ENCODE results near the gene CA10. TPM values are rescaled to one million over a fixed set of nuclear protein-coding genes. Genes with fewer than 3 reads are reported as not detected.

The CA10 gene
- total and polyA plus RNA-seq, 7 donors = 0.28 to 2.9 (median 0.49) TPM; not detected in 2

- no peak for TF ChIP-seq POLR2AphosphoS5 (IDR thresholded peaks at IDR 0.05)
- no peak for TF ChIP-seq EP300 (IDR thresholded peaks at IDR 0.05)
- TF ChIP-seq POLR2A (IDR thresholded peaks at IDR 0.05) = no peak
- no peak for TF ChIP-seq CTCF (IDR thresholded peaks at IDR 0.05)
- H3K27me3 ChIP-seq = no peaks in the 10 kb centered on the region
- no peak for DNase-seq
- H3K36me3 ChIP-seq = no peaks in the 10 kb centered on the region
- intact Hi-C loops (cut with DNase I) = no loop called here
- no peaks in the 10 kb centered on the region for H3K4me1 ChIP-seq
- H3K27ac ChIP-seq = no peak overlapping the region
- no peaks in the 10 kb centered on the region for H3K9me3 ChIP-seq
- H3K4me3 ChIP-seq = no peak overlapping the region
- WGBS, 2 donors = 80 to 85% methylated on average over 8 of the region's 8 CpGs
Measured at GRCh38 chr17:51992864-51993416, 165.6 kb downstream of the CA10 start.

- no peaks in the 10 kb centered on the region for H3K4me1 ChIP-seq
- intact Hi-C loops (cut with DNase I) = no loop called here
- H3K4me3 ChIP-seq = no peak overlapping the region
- H3K9me3 ChIP-seq = no peaks in the 10 kb centered on the region
- TF ChIP-seq POLR2AphosphoS5 (IDR thresholded peaks at IDR 0.05) (no peak), POLR2A (IDR thresholded peaks at IDR 0.05) (no peak), EP300 (IDR thresholded peaks at IDR 0.05) (no peak), CTCF (IDR thresholded peaks at IDR 0.05) (no peak)
- 60 to 73% methylated on average over 1 of the region's 1 CpG for WGBS, 2 donors
- no peaks in the 10 kb centered on the region for H3K27me3 ChIP-seq
- H3K27ac ChIP-seq = no peak overlapping the region
- no peaks in the 10 kb centered on the region for H3K36me3 ChIP-seq
- no peak for DNase-seq
Measured at GRCh38 chr17:51971121-51971520, 187.4 kb downstream of the CA10 start.

GRCh38 chr17:51961689-51962088 is 196.8 kb downstream of the CA10 start:
- no peak overlapping the region for H3K27ac ChIP-seq
- no peak for DNase-seq
- H3K27me3 ChIP-seq = no peaks in the 10 kb centered on the region
- H3K9me3 ChIP-seq = peaks cover 0 to 10% (median 3%) of the 10 kb centered on the region in 4 donors
- H3K4me3 ChIP-seq = no peak overlapping the region
- no peaks in the 10 kb centered on the region for H3K4me1 ChIP-seq
- no peak for TF ChIP-seq POLR2A (IDR thresholded peaks at IDR 0.05)
- no peak for TF ChIP-seq EP300 (IDR thresholded peaks at IDR 0.05)
- no peak for TF ChIP-seq POLR2AphosphoS5 (IDR thresholded peaks at IDR 0.05)
- TF ChIP-seq CTCF (IDR thresholded peaks at IDR 0.05) = no peak
- intact Hi-C loops (cut with DNase I) = no loop called here
- WGBS, 2 donors = 94 to 95% methylated on average over 7 of the region's 7 CpGs
- H3K36me3 ChIP-seq = no peaks in the 10 kb centered on the region

- DNase-seq = no peak
- H3K27me3 ChIP-seq = no peaks in the 10 kb centered on the region
- intact Hi-C loops (cut with DNase I) = no loop called here
- no peak overlapping the region for H3K27ac ChIP-seq
- TF ChIP-seq POLR2A (IDR thresholded peaks at IDR 0.05) (no peak), POLR2AphosphoS5 (IDR thresholded peaks at IDR 0.05) (no peak), EP300 (IDR thresholded peaks at IDR 0.05) (no peak), CTCF (IDR thresholded peaks at IDR 0.05) (no peak)
- WGBS, 2 donors = 73 to 88% methylated on average over 5 of the region's 5 CpGs
- H3K4me3 ChIP-seq = no peak overlapping the region
- no peaks in the 10 kb centered on the region for H3K4me1 ChIP-seq
- H3K9me3 ChIP-seq = peaks cover 0 to 7% (median 3%) of the 10 kb centered on the region in 4 donors
- no peaks in the 10 kb centered on the region for H3K36me3 ChIP-seq
Measured at GRCh38 chr17:51957786-51958185, 200.7 kb downstream of the CA10 start.

GRCh38 chr17:51955245-51955644 is 203.3 kb downstream of the CA10 start:
- no peaks in the 10 kb centered on the region for H3K9me3 ChIP-seq
- 22 to 66% methylated on average over 2 of the region's 2 CpGs for WGBS, 2 donors
- H3K27me3 ChIP-seq = no peaks in the 10 kb centered on the region
- no peak for DNase-seq
- no peak overlapping the region for H3K4me3 ChIP-seq
- intact Hi-C loops (cut with DNase I) = no loop called here
- H3K4me1 ChIP-seq = no peaks in the 10 kb centered on the region
- no peak for TF ChIP-seq POLR2A (IDR thresholded peaks at IDR 0.05)
- no peak for TF ChIP-seq CTCF (IDR thresholded peaks at IDR 0.05)
- TF ChIP-seq EP300 (IDR thresholded peaks at IDR 0.05) = no peak
- no peak for TF ChIP-seq POLR2AphosphoS5 (IDR thresholded peaks at IDR 0.05)
- H3K36me3 ChIP-seq = no peaks in the 10 kb centered on the region
- no peak overlapping the region for H3K27ac ChIP-seq

Measured in sigmoid colon (tissue), 7 donors.